Measurements from ENCODE around the gene TLCD2.
"Not testable (repeated sequence)": the region's sequence is repeated elsewhere in the genome, so short reads cannot be mapped to it uniquely, and the experiment has no call there.

The TLCD2 gene

GRCh38 chr17:1686086-1686485 lies 24.1 kb downstream of the TLCD2 start:
- no peak for DNase-seq (ENCODE audit: low read depth in 2 of 2)

GRCh38 chr17:1684378-1685189 lies 25.6 kb downstream of the TLCD2 start, which contains the start of gene PRPF8:
TSS of gene PRPF8 (minus strand) at chr17:1684867. CDS start at chr17:1684571, 296 bp downstream.
- DNase-seq (ENCODE audit: low read depth in 2 of 2), result peak; percentile 96 to 97

GRCh38 chr17:1683459-1683858 lies 26.7 kb downstream of the TLCD2 start:
- DNase-seq (ENCODE audit: low read depth in 2 of 2), result no peak

GRCh38 chr17:1676401-1676800 lies 33.8 kb downstream of the TLCD2 start:
- no peak for DNase-seq (ENCODE audit: low read depth in 2 of 2)

- DNase-seq (ENCODE audit: low read depth in 2 of 2), result no peak
These were observed 37.0 kb downstream of the TLCD2 start for GRCh38 chr17:1673041-1673785.

- DNase-seq (ENCODE audit: low read depth in 2 of 2), result not testable (repeated sequence)
These were observed 46.2 kb downstream of the TLCD2 start for GRCh38 chr17:1663934-1664333.

GRCh38 chr17:1661045-1661444 lies 49.1 kb downstream of the TLCD2 start:
- DNase-seq (ENCODE audit: low read depth in 2 of 2), result no peak

GRCh38 chr17:1658100-1658499 lies 52.1 kb downstream of the TLCD2 start:
- DNase-seq (ENCODE audit: low read depth in 2 of 2), result no peak

GRCh38 chr17:1653735-1654134 lies 56.4 kb downstream of the TLCD2 start:
- no peak for DNase-seq (ENCODE audit: low read depth in 2 of 2)

GRCh38 chr17:1652794-1653193 lies 57.4 kb downstream of the TLCD2 start:
- not testable (repeated sequence) for DNase-seq (ENCODE audit: low read depth in 2 of 2)

Measured in stimulated activated CD8-positive, alpha-beta memory T cell treated with anti-CD3 and anti-CD28 coated beads, Interleukin-7, amount 100 ng/mL, for 4 hours (primary cell).